Effector CD4-positive, alpha-beta T cell (primary cell): ENCODE measurements around the gene TFEC.

Experiments
- DNase-seq: peaks from one replicate; pipeline ENCODE4 v3.0.0-alpha.2; 2020

Gene TFEC

DNA sequence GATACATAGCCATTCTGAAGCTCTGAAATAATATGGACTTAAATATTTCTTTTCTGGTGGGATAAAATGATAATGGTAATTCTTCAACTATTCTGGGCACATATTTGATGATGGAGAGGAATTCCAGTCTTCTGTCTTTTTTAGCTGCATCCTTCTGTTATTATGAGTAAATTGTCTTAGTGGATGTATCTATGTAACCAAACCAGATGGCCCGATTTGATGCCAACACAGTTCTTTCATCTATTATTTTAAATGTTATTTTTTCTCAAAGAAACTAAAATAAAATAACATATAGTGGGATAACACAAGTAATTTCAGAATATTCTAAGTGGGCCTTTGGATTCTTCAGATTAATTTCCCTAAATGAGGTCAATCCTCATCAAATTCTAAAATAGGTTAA lies 110.2 kb downstream of the TFEC start:
- no peak for DNase-seq

DNA sequence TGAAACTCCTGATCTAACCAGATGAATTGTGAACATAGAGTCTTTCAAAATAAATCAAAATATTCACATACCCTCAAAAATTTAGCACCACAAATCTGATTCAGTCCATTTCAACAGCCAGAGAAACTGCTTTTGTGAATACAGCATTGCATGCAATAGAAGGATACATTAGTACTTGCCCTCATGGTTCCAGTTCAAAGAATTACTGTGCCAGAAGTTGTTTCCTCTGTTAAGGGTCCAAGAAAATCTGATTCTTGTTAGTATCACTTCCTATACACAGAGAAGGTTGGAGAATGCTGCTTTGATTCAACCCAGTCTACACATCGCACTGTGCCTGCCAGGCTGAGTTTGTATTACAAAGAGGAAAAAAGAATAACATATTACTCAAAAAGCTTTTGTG lies 115.6 kb downstream of the TFEC start:
- no peak for DNase-seq

DNA sequence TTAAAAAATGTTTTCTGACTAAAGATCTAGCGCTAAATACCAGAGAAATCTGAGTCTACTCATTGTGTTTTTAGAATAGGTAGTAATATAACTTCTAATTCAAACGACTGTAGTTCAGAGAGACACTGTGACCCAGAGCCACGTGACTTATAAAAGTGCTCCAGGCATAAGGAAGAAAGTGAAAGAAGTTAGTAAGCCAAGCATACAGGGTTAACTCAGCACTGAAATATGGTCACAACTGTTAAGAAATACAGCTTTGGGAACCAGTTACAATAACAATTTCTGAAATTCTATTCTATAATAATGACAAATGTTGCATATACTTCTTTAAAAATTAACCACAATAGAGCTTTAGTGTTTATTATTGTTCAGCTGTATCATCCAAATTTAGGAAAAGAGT lies 119.1 kb downstream of the TFEC start:
- no peak for DNase-seq

DNA sequence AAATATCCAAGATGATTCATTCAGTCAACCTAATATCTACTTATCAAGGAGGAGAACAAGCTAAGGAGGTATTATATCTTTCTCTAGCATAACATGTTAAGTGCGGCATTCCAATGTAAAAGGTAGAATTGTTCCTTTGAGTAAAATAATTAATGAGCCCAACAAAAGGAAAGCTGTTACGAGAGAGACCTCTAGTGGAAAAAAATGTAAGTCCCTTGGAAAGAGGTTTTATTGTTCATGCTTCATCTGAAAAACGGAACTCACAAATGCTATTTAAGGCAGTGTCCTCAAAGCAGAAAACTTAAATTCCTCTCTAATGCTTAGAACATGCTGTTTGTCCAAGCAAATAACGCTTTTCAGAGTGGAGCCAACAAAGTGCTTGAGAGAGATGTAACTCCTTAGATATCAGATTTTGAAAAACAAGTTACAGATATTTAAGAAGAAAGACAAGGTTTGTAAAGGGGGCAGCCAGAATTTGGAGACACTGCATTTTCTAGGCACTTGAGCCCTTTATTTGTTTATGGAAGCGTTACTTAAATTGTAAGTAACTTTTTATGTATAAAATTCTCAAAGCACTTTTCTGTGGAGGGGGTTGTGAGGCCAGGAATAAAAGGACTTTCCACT lies 119.9 kb downstream of the TFEC start:
- DNase-seq, result no peak

DNA sequence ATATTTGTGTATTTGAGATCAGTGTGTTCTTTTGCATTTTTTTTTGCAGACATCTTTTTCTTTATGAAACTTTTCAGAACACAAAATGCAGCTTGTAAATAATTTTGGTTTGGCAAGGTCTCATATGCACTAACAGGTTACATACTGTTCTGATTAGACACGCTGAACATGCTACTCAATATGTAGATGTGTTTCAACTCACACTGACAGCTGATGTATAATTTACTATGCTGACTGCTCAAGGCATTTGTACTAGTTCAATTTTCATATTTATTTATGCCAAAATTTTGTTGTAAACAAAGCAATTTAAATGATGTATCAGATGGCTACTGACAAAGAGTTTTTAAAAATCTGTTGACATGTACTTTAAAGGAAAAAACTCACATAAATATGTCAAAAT lies 123.8 kb downstream of the TFEC start:
- no peak for DNase-seq

DNA sequence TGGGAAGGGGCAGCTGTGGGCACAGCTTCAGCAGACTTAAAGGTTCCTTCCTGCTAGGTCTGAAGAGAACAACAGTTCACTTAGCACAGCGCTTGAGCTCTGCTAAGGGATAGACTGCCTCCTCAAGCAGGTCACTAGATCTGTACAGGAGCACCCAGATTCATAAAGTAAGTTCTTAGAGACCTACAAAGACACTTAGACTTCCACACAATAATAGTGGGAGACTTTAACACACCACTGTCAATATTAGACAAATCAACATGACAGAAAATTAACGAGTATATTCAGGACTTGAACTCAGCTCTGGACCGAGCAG lies 140.9 kb downstream of the TFEC start:
- DNase-seq, result no peak

DNA sequence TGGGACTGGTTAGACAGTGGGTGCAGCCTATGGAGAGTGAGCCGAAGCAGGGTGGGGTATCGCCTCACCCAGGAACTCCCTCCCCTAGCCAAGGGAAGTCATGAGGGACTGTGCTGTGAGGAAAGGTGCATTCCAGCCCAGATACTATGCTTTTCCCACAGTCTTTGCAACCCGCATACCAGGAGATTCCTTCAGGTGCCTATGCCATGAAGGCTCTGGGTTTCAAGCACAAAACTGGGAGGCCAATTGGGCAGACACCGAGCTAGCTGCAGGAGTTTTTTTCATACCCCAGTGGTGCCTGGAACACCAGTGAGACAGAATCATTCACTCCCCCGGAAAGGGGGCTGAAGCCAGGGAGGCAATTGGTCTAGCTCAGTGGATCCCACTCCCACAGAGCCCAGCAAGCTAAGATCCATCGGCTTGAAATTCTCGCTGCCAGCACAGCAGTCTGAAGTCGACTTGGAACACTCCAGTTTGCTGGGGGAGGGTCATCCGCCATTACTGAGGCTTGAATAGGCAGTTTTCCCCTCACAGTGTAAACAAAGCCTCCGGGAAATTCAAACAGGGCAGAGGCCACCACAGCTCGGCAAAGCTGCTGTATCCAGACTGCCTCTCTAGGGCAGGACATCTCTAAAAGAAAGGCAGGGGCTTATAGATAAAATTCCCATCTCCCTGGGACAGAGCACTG lies 141.4 kb downstream of the TFEC start:
- DNase-seq, result no peak

DNA sequence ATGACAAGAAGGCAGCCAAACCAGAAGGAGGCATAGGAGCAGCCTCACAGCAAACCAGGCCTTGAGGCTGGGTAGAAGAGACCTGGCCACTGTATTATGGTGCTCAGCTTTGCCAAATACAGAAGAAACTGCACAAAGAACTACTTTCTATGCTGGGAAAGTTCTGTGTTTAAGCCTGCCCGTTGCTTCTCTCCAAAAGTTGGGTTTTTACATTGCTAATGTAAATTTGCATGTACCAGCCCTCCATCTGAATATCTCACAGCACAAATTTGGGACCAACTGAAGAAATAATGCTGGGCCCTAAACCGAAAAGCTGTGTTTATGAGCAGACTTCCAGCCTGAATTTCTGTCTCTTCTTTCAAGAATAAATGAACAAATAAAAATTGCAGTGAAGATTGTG lies 145.0 kb downstream of the TFEC start:
- DNase-seq, result no peak
